Measurements from ENCODE around the gene SLC12A4.

DNA sequence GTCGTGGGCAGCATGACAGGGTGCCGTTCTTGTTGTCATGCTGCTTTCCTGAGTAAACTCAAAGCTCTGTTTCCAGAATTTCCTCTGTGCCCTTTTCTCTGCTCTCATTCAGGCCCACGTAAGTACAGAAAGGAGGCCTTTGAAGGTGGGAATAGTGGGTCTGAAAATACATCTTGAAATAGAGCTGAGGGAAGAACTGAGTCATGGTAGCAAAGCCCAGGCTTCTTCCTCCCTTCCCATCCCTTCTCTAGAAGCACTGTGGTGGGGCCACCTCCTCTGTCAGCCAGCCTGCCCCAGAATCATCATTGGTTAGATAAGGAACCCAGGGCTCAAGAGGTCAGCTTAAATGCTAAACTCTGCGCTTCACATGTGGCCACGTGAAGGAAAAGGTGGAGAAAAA lies 46.2 kb downstream of the SLC12A4 start:
- TF ChIP-seq, protein P1, sequence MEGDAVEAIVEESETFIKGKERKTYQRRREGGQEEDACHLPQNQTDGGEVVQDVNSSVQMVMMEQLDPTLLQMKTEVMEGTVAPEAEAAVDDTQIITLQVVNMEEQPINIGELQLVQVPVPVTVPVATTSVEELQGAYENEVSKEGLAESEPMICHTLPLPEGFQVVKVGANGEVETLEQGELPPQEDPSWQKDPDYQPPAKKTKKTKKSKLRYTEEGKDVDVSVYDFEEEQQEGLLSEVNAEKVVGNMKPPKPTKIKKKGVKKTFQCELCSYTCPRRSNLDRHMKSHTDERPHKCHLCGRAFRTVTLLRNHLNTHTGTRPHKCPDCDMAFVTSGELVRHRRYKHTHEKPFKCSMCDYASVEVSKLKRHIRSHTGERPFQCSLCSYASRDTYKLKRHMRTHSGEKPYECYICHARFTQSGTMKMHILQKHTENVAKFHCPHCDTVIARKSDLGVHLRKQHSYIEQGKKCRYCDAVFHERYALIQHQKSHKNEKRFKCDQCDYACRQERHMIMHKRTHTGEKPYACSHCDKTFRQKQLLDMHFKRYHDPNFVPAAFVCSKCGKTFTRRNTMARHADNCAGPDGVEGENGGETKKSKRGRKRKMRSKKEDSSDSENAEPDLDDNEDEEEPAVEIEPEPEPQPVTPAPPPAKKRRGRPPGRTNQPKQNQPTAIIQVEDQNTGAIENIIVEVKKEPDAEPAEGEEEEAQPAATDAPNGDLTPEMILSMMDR (IDR thresholded peaks at IDR 0.05): no peak
- TF ChIP-seq POLR2A (IDR thresholded peaks at IDR 0.05): no peak

Measured in uterus (tissue), 2 donors.